CD4-positive, alpha-beta T cell (primary cell): ENCODE data around the gene TUT7. TPM values are rescaled to one million over a fixed set of nuclear protein-coding genes. Genes with fewer than 3 reads are reported as not detected.
A peak's percentile ranks its signal among the peaks of the same experiment; 100 is the strongest.
"Not testable (repeated sequence)": the region's sequence is repeated elsewhere in the genome, so short reads cannot be mapped to it uniquely, and the experiment has no call there.

Source experiments
- ATAC-seq: fragments of 200-7000 bp; cut with Tn5 transposase; one replicate; pipeline ENCODE4 v1.10.0; 2022; ENCODE audit warnings: mild to moderate bottlenecking; ENCODE audit not compliant: poor library complexity
- CTCF ChIA-PET: fragments of 350-600 bp; sonication (Branson Sonifier 250); formaldehyde crosslinking; loops from one replicate; lab custom pipeline; 2021; ENCODE audit warnings: antibody characterized with exemption, inconsistent platforms; lab: Charles Lee
- POLR2A ChIA-PET: fragments of 350-600 bp; sonication (Branson Sonifier 250); formaldehyde crosslinking; loops from one replicate; lab custom pipeline; 2021; ENCODE audit warnings: antibody characterized with exemption, inconsistent platforms; lab: Charles Lee
- DNase-seq, 14 experiments: peaks; one replicate each; pipeline ENCODE4 v3.0.0-alpha.2; 2013 to 2020; ENCODE audit warnings: mixed read lengths in 2 of 14
- H3K27ac ChIP-seq, 2 donors: one replicate each; pipeline versions ENCODE4 v1.5.1 to v1.7.0; 2013; ENCODE audit warnings: low read length in 2 of 2, low read depth in 1 of 2, mild to moderate bottlenecking in 1 of 2
- H3K27me3 ChIP-seq, 2 experiments: 1 replicate in 1 of 2; 2 replicates in 1 of 2; pipeline versions ENCODE4 v1.6.1 to v1.7.0; 2013; ENCODE audit warnings: low read length in 2 of 2, control low read depth in 1 of 2, mild to moderate bottlenecking in 1 of 2, moderate library complexity in 1 of 2; ENCODE audit not compliant: insufficient read depth in 2 of 2, control insufficient read depth in 1 of 2
- H3K36me3 ChIP-seq: one replicate; pipeline ENCODE4 v1.6.1; 2013; ENCODE audit warnings: low read length, control low read depth; ENCODE audit not compliant: insufficient read depth
- H3K4me1 ChIP-seq: one replicate; pipeline ENCODE4 v1.6.1; 2013; ENCODE audit warnings: low read length, control low read depth; ENCODE audit not compliant: insufficient read depth
- H3K4me3 ChIP-seq: one replicate; pipeline ENCODE4 v1.5.1; 2013; ENCODE audit warnings: mild to moderate bottlenecking, low read length, moderate library complexity
- H3K9me3 ChIP-seq, 2 experiments: 1 replicate in 1 of 2; 2 replicates in 1 of 2; pipeline versions ENCODE4 v1.6.1 to v1.7.0; 2013; ENCODE audit warnings: low read length in 2 of 2, mild to moderate bottlenecking in 2 of 2, control low read depth in 1 of 2, moderate library complexity in 1 of 2; ENCODE audit not compliant: control insufficient read depth in 1 of 2, insufficient read depth in 1 of 2
- H3K27ac Mint-ChIP-seq: one replicate; pipeline ENCODE4 v1.8.0; 2020; ENCODE audit warnings: mixed read lengths
- H3K27me3 Mint-ChIP-seq: one replicate; pipeline ENCODE4 v1.8.0; 2021; ENCODE audit warnings: mixed read lengths
- H3K36me3 Mint-ChIP-seq: one replicate; pipeline ENCODE4 v1.8.0; 2021; ENCODE audit warnings: low read depth, mixed read lengths
- H3K4me1 Mint-ChIP-seq: one replicate; pipeline ENCODE4 v1.8.0; 2021; ENCODE audit warnings: low read depth, mixed read lengths
- H3K4me3 Mint-ChIP-seq: one replicate; pipeline ENCODE4 v1.8.0; 2020; ENCODE audit warnings: mild to moderate bottlenecking, mixed read lengths
- H3K9me3 Mint-ChIP-seq: one replicate; pipeline ENCODE4 v1.8.0; 2020; ENCODE audit warnings: mixed read lengths
- CTCF ChIP-seq: fragments of 200-600 bp; IDR thresholded peaks from one replicate; pipeline ENCODE4 v1.8.0; 2022; ENCODE audit warnings: antibody characterized with exemption, mild to moderate bottlenecking
- intact Hi-C, 2 experiments: fragments of 100-400 bp; cut with DNase I in 1 of 2; cut with micrococcal nuclease in 1 of 2; formaldehyde crosslinking; loops; one replicate each; pipeline versions ENCODE4 v1.15.1 to v1.9.0; 2023 to 2025; cut with DNase I, micrococcal nuclease
- polyA plus RNA-seq, 2 donors: library from polyadenylated mRNA; unstranded; fragments of 120-200 nt; gene quantifications; one replicate each; pipeline ENCODE4 v1.2.1, GENCODE V29; 2013
- total RNA-seq, 174 experiments: library from RNA in 2 of 174; stranded (reverse) in 2 of 174; gene quantifications; one replicate each; pipeline ENCODE4 v1.2.3 and lab custom pipeline; 2021 to 2026

Gene TUT7
- total RNA-seq (10 to 100 TPM; 51.9 to 53.8 TPM), total RNA-seq (lab: John Stamatoyannopoulos, UW) (71.5 to 219 (median 116) reads per million in 172 experiments)
- polyA plus RNA-seq (2013, experiment 1 of 2): 33.7 TPM
- 42.2 TPM for polyA plus RNA-seq (2013, experiment 2 of 2)

GRCh38 chr9:86354011-86354817 lies at the start of gene TUT7:
Gene TUT7 (minus strand): TSS chr9:86354410. CDS start chr9:86353199, 1,211 bp downstream.
- Mint-ChIP-seq H3K9me3 (no peaks in the 10 kb centered on the region), H3K27ac (peak within 1 kb of the TSS; percentile 83), H3K4me1 (peaks cover 51% of the 10 kb centered on the region), H3K36me3 (peaks cover 31% of the 10 kb centered on the region), H3K27me3 (no peaks in the 10 kb centered on the region), H3K4me3 (peak within 1 kb of the TSS; percentile 99)
- intact Hi-C loops: loop anchor here (2.0 to 10.0 kb wide), 5 partner anchors 73 to 615 kb away; partner anchors contain the start of genes NAA35 (in 2 of the 2) and GAS1 (in 1 of the 2)
- Histone ChIP-seq H3K27ac (peak within 1 kb of the TSS; percentile 75 to 82), H3K4me1 (peaks cover 26% of the 10 kb centered on the region), H3K36me3 (no peaks in the 10 kb centered on the region), H3K9me3 (no peaks in the 10 kb centered on the region), H3K4me3 (peak within 1 kb of the TSS; percentile 96), H3K27me3 (no peaks in the 10 kb centered on the region)
- DNase-seq: peak; percentile 81 to 96 (median 92)
- CTCF ChIA-PET: no interaction called here
- peak; percentile 91 for ATAC-seq
- no peak for TF ChIP-seq CTCF
- POLR2A ChIA-PET: interaction anchor here (1.0 to 1.7 kb wide), 4 partner anchors 11 to 72 kb away, joined by 3 to 10 read pairs (median 4); partner anchors contain the start of gene ISCA1

GRCh38 chr9:86402591-86402990 lies 48.4 kb upstream of the TUT7 start:
- no peak overlapping the region for H3K27ac Mint-ChIP-seq
- no peak for TF ChIP-seq CTCF
- CTCF ChIA-PET: no interaction called here

GRCh38 chr9:86396412-86396811 lies 42.2 kb upstream of the TUT7 start:
- H3K36me3 ChIP-seq: no peaks in the 10 kb centered on the region

More at GRCh38 chr9:86402591-86402990, 48.4 kb upstream of the TUT7 start:
- intact Hi-C loops: no loop called here
- Mint-ChIP-seq H3K36me3 (no peaks in the 10 kb centered on the region), H3K4me3 (no peak overlapping the region), H3K9me3 (no peaks in the 10 kb centered on the region), H3K27me3 (peaks cover 4% of the 10 kb centered on the region), H3K4me1 (no peaks in the 10 kb centered on the region)
- H3K4me3 ChIP-seq: no peak overlapping the region
- H3K36me3 ChIP-seq: no peaks in the 10 kb centered on the region
- H3K27ac ChIP-seq: no peak overlapping the region
- no peaks in the 10 kb centered on the region for H3K4me1 ChIP-seq
- H3K9me3 ChIP-seq: no peaks in the 10 kb centered on the region
- POLR2A ChIA-PET: no interaction called here
- peaks cover 0 to 3% of the 10 kb centered on the region in 2 experiments for H3K27me3 ChIP-seq
- no peak for ATAC-seq
- no peak for DNase-seq

GRCh38 chr9:86390184-86390583 lies 36.0 kb upstream of the TUT7 start:
- intact Hi-C loops, H3K36me3 ChIP-seq, H3K36me3 Mint-ChIP-seq, H3K4me1 ChIP-seq, H3K9me3 ChIP-seq, H3K9me3 Mint-ChIP-seq, H3K27ac Mint-ChIP-seq, H3K4me1 Mint-ChIP-seq, POLR2A ChIA-PET, H3K4me3 Mint-ChIP-seq, H3K27ac ChIP-seq, ATAC-seq, H3K4me3 ChIP-seq, DNase-seq: not testable (repeated sequence)
- peaks cover 58% of the 10 kb centered on the region for H3K27me3 Mint-ChIP-seq
- H3K27me3 ChIP-seq: peaks cover 0 to 11% of the 10 kb centered on the region in 2 experiments
- CTCF ChIA-PET: interaction anchor here (1.3 kb wide), 1 partner anchor 25 kb away, joined by 5 read pairs; no protein-coding TSS in a partner anchor

More at GRCh38 chr9:86396412-86396811, 42.2 kb upstream of the TUT7 start:
- ATAC-seq: no peak
- Histone ChIP-seq H3K4me3 (no peak overlapping the region), H3K4me1 (no peaks in the 10 kb centered on the region), H3K27ac (no peak overlapping the region), H3K27me3 (no peaks in the 10 kb centered on the region), H3K9me3 (no peaks in the 10 kb centered on the region)
- no peak overlapping the region for H3K27ac Mint-ChIP-seq
- no peak for TF ChIP-seq CTCF
- H3K4me3 Mint-ChIP-seq: no peak overlapping the region
- no peak for DNase-seq
- POLR2A ChIA-PET: no interaction called here
- H3K27me3 Mint-ChIP-seq: peaks cover 25% of the 10 kb centered on the region
- H3K9me3 Mint-ChIP-seq: no peaks in the 10 kb centered on the region
- no peaks in the 10 kb centered on the region for H3K4me1 Mint-ChIP-seq
- intact Hi-C loops: no loop called here
- H3K36me3 Mint-ChIP-seq: no peaks in the 10 kb centered on the region
- CTCF ChIA-PET: no interaction called here
